LHCN-M2 (cell line): ENCODE data around the gene CEP250. TPM values are rescaled to one million over a fixed set of nuclear protein-coding genes. Genes with fewer than 3 reads are reported as not detected.

Experiments used
- DNase-seq: peaks from one replicate; pipeline ENCODE4 v3.0.0-alpha.2; 2012; ENCODE audit warnings: low read depth
- total RNA-seq: library from RNA; depleted of rRNA; stranded (reverse); fragments of >200 nt; gene quantifications from 2 replicates; pipeline ENCODE4 v1.2.3, GENCODE V29; 2014; rRNA removed

CEP250 gene
- total RNA-seq, 1 experiment from 2014 or later = 64.0 TPM

- DNase-seq = no peak
Measured at GRCh38 chr20:35561671-35562070, 106.3 kb downstream of the CEP250 start.

- no peak for DNase-seq
Measured at GRCh38 chr20:35562541-35563110, 107.2 kb downstream of the CEP250 start.

GRCh38 chr20:35563834-35564233 is 108.4 kb downstream of the CEP250 start:
- DNase-seq = no peak

- DNase-seq = no peak
Measured at GRCh38 chr20:35564905-35565304, 109.5 kb downstream of the CEP250 start.

- no peak for DNase-seq
Measured at GRCh38 chr20:35568645-35569044, 113.2 kb downstream of the CEP250 start.

Other genes with a start within 250 kb of the CEP250 start
- 0.26 and 0.69 TPM in 2 replicates for gene MMP24, start 228.9 kb upstream of the CEP250 start, total RNA-seq
- gene MMP24OS, start 177.5 kb upstream of the CEP250 start, total RNA-seq = 28.1 and 33.6 TPM in 2 replicates
- gene EIF6, start 170.8 kb upstream of the CEP250 start, total RNA-seq = 265 and 277 TPM in 2 replicates
- gene FAM83C, start 163.2 kb upstream of the CEP250 start, total RNA-seq = not detected in 2 replicates
- 50.8 and 61.2 TPM in 2 replicates for gene UQCC1, start 43.6 kb upstream of the CEP250 start, total RNA-seq
- gene GDF5, start 17.4 kb upstream of the CEP250 start, total RNA-seq = 2.5 and 3.9 TPM in 2 replicates
- gene C20orf173, start 74.1 kb downstream of the CEP250 start, total RNA-seq = not detected in 2 replicates
- 239 and 270 TPM in 2 replicates for gene ERGIC3, start 86.5 kb downstream of the CEP250 start, total RNA-seq
- gene SPAG4, start 160.2 kb downstream of the CEP250 start, total RNA-seq = 12.6 and 13.7 TPM in 2 replicates
- 148 and 168 TPM in 2 replicates for gene CPNE1, start 209.3 kb downstream of the CEP250 start, total RNA-seq
- gene RBM12, start 209.3 kb downstream of the CEP250 start, total RNA-seq = 45.7 and 46.2 TPM in 2 replicates
- gene NFS1, start 243.8 kb downstream of the CEP250 start, total RNA-seq = 23.0 and 32.4 TPM in 2 replicates
- 277 and 325 TPM in 2 replicates for gene ROMO1, start 243.8 kb downstream of the CEP250 start, total RNA-seq